OCI-LY7 (cell line): ENCODE data around the gene THTPA. TPM values are rescaled to one million over a fixed set of nuclear protein-coding genes. Genes with fewer than 3 reads are reported as not detected.
A peak's percentile ranks its signal among the peaks of the same experiment; 100 is the strongest.

Experiments used
- BruUV-seq: library from RNA; stranded (reverse); fragments of 400-500 nt; replicated peaks from 2 replicates; lab custom pipeline; 2021; lab: Mats Ljungman, UMichigan
- CTCF ChIA-PET: fragments of 300-600 bp; sonication (Branson Sonifier 250); formaldehyde crosslinking; loops from one replicate; lab custom pipeline; 2022; ENCODE audit warnings: antibody characterized with exemption; ENCODE audit not compliant: unreplicated experiment; lab: Charles Lee
- POLR2A ChIA-PET: fragments of 300-600 bp; sonication (Branson Sonifier 250); formaldehyde crosslinking; loops from one replicate; lab custom pipeline; 2022; ENCODE audit warnings: antibody characterized with exemption; lab: Charles Lee
- DNase-seq: peaks from one replicate; pipeline ENCODE4 v3.0.0-alpha.2; 2015; ENCODE audit warnings: low spot score
- H2AFZ ChIP-seq: fragments of 200-600 bp; sonication (generic), shearing (Covaris generic); 2 replicates; pipeline ENCODE4 v1.6.1; 2014; ENCODE audit warnings: mild to moderate bottlenecking, antibody characterized with exemption, low read length, moderate library complexity
- H3K27ac ChIP-seq: fragments of 200-600 bp; sonication (generic); 2 replicates; pipeline ENCODE4 v1.5.1; 2014; ENCODE audit warnings: mixed run types, low read depth, mild to moderate bottlenecking, moderate library complexity, low read length, inconsistent platforms; ENCODE audit not compliant: poor library complexity, severe bottlenecking
- H3K36me3 ChIP-seq: fragments of 200-600 bp; sonication (generic); 2 replicates; pipeline ENCODE4 v1.6.1; 2014; ENCODE audit warnings: mild to moderate bottlenecking, antibody characterized with exemption, low read length, moderate library complexity, mixed read lengths; ENCODE audit not compliant: insufficient read depth
- H3K4me1 ChIP-seq: fragments of 200-600 bp; sonication (generic); 2 replicates; pipeline ENCODE4 v1.5.1; 2014; ENCODE audit warnings: mild to moderate bottlenecking, low read length; ENCODE audit not compliant: insufficient read depth, poor library complexity, severe bottlenecking
- H3K4me2 ChIP-seq: fragments of 200-600 bp; sonication (generic); 2 replicates; pipeline ENCODE4 v1.6.1; 2014; ENCODE audit warnings: mild to moderate bottlenecking, low read length
- H3K4me3 ChIP-seq: fragments of 200-600 bp; sonication (generic); 2 replicates; pipeline ENCODE4 v1.5.1; 2014; ENCODE audit warnings: mild to moderate bottlenecking, low read depth, low read length; ENCODE audit not compliant: poor library complexity, severe bottlenecking
- H3K79me2 ChIP-seq: fragments of 200-600 bp; sonication (generic); 2 replicates; pipeline ENCODE4 v1.6.1; 2016; ENCODE audit warnings: low read depth, mild to moderate bottlenecking, low read length, moderate library complexity, mixed read lengths; ENCODE audit not compliant: insufficient read depth
- H3K9me2 ChIP-seq: fragments of 200-600 bp; sonication (generic); 2 replicates; pipeline ENCODE4 v1.6.1; 2016; ENCODE audit warnings: mild to moderate bottlenecking, low read length, mixed read lengths; ENCODE audit not compliant: insufficient read depth
- H3K9me3 ChIP-seq: fragments of 200-600 bp; sonication (generic); 2 replicates; pipeline ENCODE4 v1.6.1; 2014; ENCODE audit warnings: mild to moderate bottlenecking, mixed run types, low read length, mixed read lengths
- H4K20me1 ChIP-seq: fragments of 200-600 bp; sonication (generic); 2 replicates; pipeline ENCODE4 v1.6.1; 2014; ENCODE audit warnings: mild to moderate bottlenecking, antibody characterized with exemption, low read length, moderate library complexity, mixed read lengths; ENCODE audit not compliant: insufficient read depth
- CTCF ChIP-seq: fragments of 200-600 bp; sonication (generic); conservative IDR thresholded peaks from 2 replicates; pipeline ENCODE4 v1.5.1; 2014; ENCODE audit warnings: mild to moderate bottlenecking, antibody characterized with exemption, low read length, moderate library complexity, mixed read lengths
- EZH2phosphoT487 ChIP-seq: fragments of 200-600 bp; sonication (generic); IDR thresholded peaks from 2 replicates; pipeline ENCODE4 v1.6.1; 2018; ENCODE audit warnings: low read depth, borderline replicate concordance, mild to moderate bottlenecking, mixed run types, antibody characterized with exemption, low read length, moderate library complexity, mixed read lengths
- intact Hi-C: fragments of 100-400 bp; cut with micrococcal nuclease; formaldehyde crosslinking; loops from one replicate; pipeline ENCODE4 v1.10.0; 2022; ENCODE audit not compliant: unreplicated experiment
- total RNA-seq, 2 experiments: library from RNA; depleted of rRNA in 1 of 2; stranded (reverse); fragments of >200 nt in 1 of 2; shearing (Covaris generic) in 1 of 2; gene quantifications; 2 replicates each; pipeline ENCODE4 v1.2.3, GENCODE V29; 2014 to 2022

Gene THTPA
- total RNA-seq, 2 experiments from 2014 or later, result 15.4 to 28.6 TPM

GRCh38 chr14:23538785-23539184 is 17.3 kb upstream of the THTPA start:
- intact Hi-C loops, result loop anchor here (1.0 to 2.0 kb wide), 2 partner anchors 56 to 60 kb away; no protein-coding TSS in a partner anchor
- Histone ChIP-seq H3K4me1 (no peaks in the 10 kb centered on the region), H3K36me3 (no peaks in the 10 kb centered on the region), H3K9me2 (no peaks in the 10 kb centered on the region), H2AFZ (no peak overlapping the region), H3K4me3 (no peak overlapping the region), H3K4me2 (no peak overlapping the region), H4K20me1 (no peaks in the 10 kb centered on the region), H3K9me3 (no peaks in the 10 kb centered on the region), H3K27ac (no peak overlapping the region), H3K79me2 (no peaks in the 10 kb centered on the region)
- CTCF ChIA-PET, result no interaction called here
- BruUV-seq, result no TSS peak
- POLR2A ChIA-PET, result interaction anchor here (0.6 kb wide), 1 partner anchor 71 kb away, joined by 6 read pairs; no protein-coding TSS in a partner anchor
- TF ChIP-seq EZH2phosphoT487 (no peak), CTCF (no peak)
- DNase-seq, result no peak

GRCh38 chr14:23539248-23540140 is 16.6 kb upstream of the THTPA start:
- H2AFZ ChIP-seq, result no peak overlapping the region
- POLR2A ChIA-PET, result no interaction called here
- CTCF ChIA-PET, result no interaction called here

More at GRCh38 chr14:23539248-23540140, 16.6 kb upstream of the THTPA start:
- intact Hi-C loops, result loop anchor here (1.0 to 2.0 kb wide), 2 partner anchors 57 to 61 kb away; no protein-coding TSS in a partner anchor
- no peak overlapping the region for H3K4me2 ChIP-seq
- no peak overlapping the region for H3K27ac ChIP-seq
- DNase-seq, result peak; percentile 58
- TF ChIP-seq EZH2phosphoT487 (no peak), CTCF (peak; percentile 83)
- BruUV-seq, result no TSS peak
- no peaks in the 10 kb centered on the region for H4K20me1 ChIP-seq
- H3K36me3 ChIP-seq, result no peaks in the 10 kb centered on the region
- no peak overlapping the region for H3K4me3 ChIP-seq
- H3K9me3 ChIP-seq, result no peaks in the 10 kb centered on the region
- no peaks in the 10 kb centered on the region for H3K9me2 ChIP-seq
- no peaks in the 10 kb centered on the region for H3K4me1 ChIP-seq
- H3K79me2 ChIP-seq, result no peaks in the 10 kb centered on the region
